ENCODE measurements around the gene ASB18.

Gene ASB18

DNA sequence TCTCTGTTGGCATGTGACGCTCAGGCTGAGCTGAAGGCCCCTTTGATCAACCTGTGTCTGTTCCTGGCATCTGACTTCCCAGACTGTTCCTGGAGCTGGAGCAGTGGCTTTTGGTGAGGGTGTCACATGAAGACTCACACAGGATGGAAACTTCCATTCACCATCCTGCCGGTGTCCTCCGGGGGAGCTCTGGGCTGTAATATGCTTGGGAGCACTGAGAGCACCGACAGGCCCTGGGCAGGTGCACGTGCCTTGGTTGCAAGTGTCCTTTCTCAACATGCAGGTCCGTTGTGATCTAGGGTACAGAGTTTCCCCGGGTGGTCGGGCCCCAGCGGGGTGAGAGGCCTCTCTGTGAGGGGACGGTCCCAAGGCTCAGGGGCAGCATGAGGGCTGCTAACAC, 71.2 kb downstream of the ASB18 start:
- no peaks in the 10 kb centered on the region for H3K9me3 ChIP-seq (ENCODE audit: control insufficient read depth, low read length)
- no peaks in the 10 kb centered on the region for H3K36me3 ChIP-seq (ENCODE audit: control insufficient read depth, insufficient read depth, low read length)
- no peak overlapping the region for H3K4me3 ChIP-seq (ENCODE audit: insufficient read depth, low read depth, low read length)
- WGBS, 2 experiments, result 81 to 84% methylated on average over 10 of the region's 10 CpGs
- H3K27me3 ChIP-seq (ENCODE audit: control insufficient read depth, insufficient read depth, low read length, poor library complexity, severe bottlenecking), result no peaks in the 10 kb centered on the region
- no peak overlapping the region for H3K27ac ChIP-seq (ENCODE audit: insufficient read depth, low read depth, low read length, poor library complexity, severe bottlenecking)
- H3K4me1 ChIP-seq (ENCODE audit: control insufficient read depth, insufficient read depth, low read length), result no peaks in the 10 kb centered on the region

DNA sequence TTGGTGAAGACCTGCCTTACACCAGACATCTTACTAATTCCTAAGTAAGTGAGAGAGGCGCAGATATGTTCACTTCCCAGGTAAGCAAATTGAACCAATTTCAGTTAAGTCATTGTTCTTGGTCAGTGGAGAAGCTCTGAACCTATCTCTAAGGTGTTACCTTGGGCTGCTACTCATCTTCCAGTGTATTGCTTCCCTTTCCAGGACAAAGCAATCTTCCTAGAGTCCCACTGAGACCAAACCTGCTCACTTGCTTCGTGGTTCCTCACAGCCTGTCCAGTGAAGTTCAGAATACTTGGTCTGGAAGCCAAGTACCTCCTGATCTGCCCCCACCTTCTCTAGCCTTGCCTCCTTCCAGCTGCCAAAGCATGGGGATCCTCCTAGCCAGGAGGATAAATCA, 73.5 kb downstream of the ASB18 start:
- no peak overlapping the region for H3K4me3 ChIP-seq (ENCODE audit: insufficient read depth, low read depth, low read length)
- no peaks in the 10 kb centered on the region for H3K9me3 ChIP-seq (ENCODE audit: control insufficient read depth, low read length)
- H3K4me1 ChIP-seq (ENCODE audit: control insufficient read depth, insufficient read depth, low read length), result no peaks in the 10 kb centered on the region
- no peak overlapping the region for H3K27ac ChIP-seq (ENCODE audit: insufficient read depth, low read depth, low read length, poor library complexity, severe bottlenecking)
- no peaks in the 10 kb centered on the region for H3K36me3 ChIP-seq (ENCODE audit: control insufficient read depth, insufficient read depth, low read length)
- no peaks in the 10 kb centered on the region for H3K27me3 ChIP-seq (ENCODE audit: control insufficient read depth, insufficient read depth, low read length, poor library complexity, severe bottlenecking)
- 92 to 97% methylated on average over 2 of the region's 2 CpGs for WGBS, 2 experiments

- Histone ChIP-seq H3K9me3 (ENCODE audit: control insufficient read depth, low read length) (no peaks in the 10 kb centered on the region), H3K27ac (ENCODE audit: insufficient read depth, low read depth, low read length, poor library complexity, severe bottlenecking) (no peak overlapping the region), H3K36me3 (ENCODE audit: control insufficient read depth, insufficient read depth, low read length) (no peaks in the 10 kb centered on the region), H3K27me3 (ENCODE audit: control insufficient read depth, insufficient read depth, low read length, poor library complexity, severe bottlenecking) (peaks cover 13% of the 10 kb centered on the region), H3K4me1 (ENCODE audit: control insufficient read depth, insufficient read depth, low read length) (peaks cover 3% of the 10 kb centered on the region), H3K4me3 (ENCODE audit: insufficient read depth, low read depth, low read length) (no peak overlapping the region)
- 93 to 98% methylated on average over 4 of the region's 4 CpGs for WGBS, 2 experiments
These were observed 79.5 kb downstream of the ASB18 start for GRCh38 chr2:236184701-236185100.

DNA sequence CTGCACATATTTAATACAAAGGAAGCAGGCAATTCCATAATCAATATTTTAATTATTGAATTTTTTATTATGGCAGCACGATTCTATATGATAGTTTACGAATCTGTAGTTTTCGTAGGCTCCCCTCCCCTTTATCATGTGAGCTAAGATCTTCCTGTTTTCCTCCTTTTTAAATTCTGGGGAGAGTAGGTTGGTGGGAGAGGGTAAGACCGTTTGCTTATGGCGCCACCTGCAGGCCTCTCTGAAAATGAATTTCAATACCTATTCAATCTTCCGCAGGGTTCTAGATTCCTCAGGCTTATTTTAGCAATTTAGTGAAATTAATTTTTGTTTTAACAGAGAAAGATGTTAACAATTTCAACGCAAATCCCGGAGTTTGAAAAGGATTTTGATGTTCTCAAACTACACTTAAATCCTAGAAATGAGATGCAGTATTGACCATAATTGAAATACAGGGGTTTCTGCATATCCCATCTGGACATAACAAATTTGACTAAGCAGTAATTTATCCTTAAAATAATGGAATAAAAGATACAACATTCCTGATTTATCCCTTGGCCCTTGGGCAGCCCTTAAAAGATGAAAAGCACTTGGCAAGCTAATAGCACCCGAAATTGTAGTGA, 83.3 kb downstream of the ASB18 start:
- peaks cover 49% of the 10 kb centered on the region for H3K27me3 ChIP-seq (ENCODE audit: control insufficient read depth, insufficient read depth, low read length, poor library complexity, severe bottlenecking)
- no peak overlapping the region for H3K27ac ChIP-seq (ENCODE audit: insufficient read depth, low read depth, low read length, poor library complexity, severe bottlenecking)
- H3K36me3 ChIP-seq (ENCODE audit: control insufficient read depth, insufficient read depth, low read length), result no peaks in the 10 kb centered on the region
- H3K9me3 ChIP-seq (ENCODE audit: control insufficient read depth, low read length), result no peaks in the 10 kb centered on the region
- 17 to 27% methylated on average over 4 to 9 of the region's 9 CpGs for WGBS, 2 experiments
- no peak overlapping the region for H3K4me3 ChIP-seq (ENCODE audit: insufficient read depth, low read depth, low read length)
- peaks cover 5% of the 10 kb centered on the region for H3K4me1 ChIP-seq (ENCODE audit: control insufficient read depth, insufficient read depth, low read length)

DNA sequence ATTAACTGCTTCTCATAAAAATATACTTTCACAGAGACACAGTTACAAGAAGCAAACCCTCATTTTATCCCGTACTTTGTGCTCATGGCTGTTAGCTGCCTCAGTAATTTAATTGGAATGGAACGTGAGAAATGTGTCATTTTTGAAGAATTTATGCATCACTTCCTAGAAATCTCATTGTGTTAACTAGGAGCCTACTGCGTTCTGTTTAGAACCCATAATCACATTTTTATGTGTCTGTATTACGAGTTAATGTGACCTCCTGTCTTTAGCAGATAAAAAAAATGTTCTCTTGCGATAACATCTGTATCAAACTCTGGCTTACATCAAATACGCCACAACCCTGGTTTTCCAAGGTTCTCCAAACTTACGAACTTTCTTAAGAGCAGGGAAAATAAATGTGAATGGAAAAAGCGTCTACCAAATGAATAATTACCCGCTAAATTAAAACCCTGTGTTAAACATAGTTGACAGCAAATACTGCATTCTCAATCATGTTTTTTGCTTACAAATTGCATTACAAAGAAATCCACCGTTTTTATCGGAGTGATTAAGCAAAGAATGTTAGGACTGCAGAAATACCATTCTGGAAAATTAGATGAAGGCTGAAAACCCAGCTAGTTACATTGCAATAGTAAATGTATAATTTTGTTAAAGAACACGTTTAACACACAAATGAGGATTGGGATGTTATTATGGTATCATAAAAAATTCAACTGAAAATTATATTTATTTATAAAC, 84.0 kb downstream of the ASB18 start:
- 40 to 42% methylated on average over 8 to 11 of the region's 12 CpGs for WGBS, 2 experiments
- Histone ChIP-seq H3K27me3 (ENCODE audit: control insufficient read depth, insufficient read depth, low read length, poor library complexity, severe bottlenecking) (peaks cover 56% of the 10 kb centered on the region), H3K4me3 (ENCODE audit: insufficient read depth, low read depth, low read length) (no peak overlapping the region), H3K4me1 (ENCODE audit: control insufficient read depth, insufficient read depth, low read length) (peaks cover 11% of the 10 kb centered on the region), H3K27ac (ENCODE audit: insufficient read depth, low read depth, low read length, poor library complexity, severe bottlenecking) (no peak overlapping the region), H3K9me3 (ENCODE audit: control insufficient read depth, low read length) (no peaks in the 10 kb centered on the region), H3K36me3 (ENCODE audit: control insufficient read depth, insufficient read depth, low read length) (no peaks in the 10 kb centered on the region)

DNA sequence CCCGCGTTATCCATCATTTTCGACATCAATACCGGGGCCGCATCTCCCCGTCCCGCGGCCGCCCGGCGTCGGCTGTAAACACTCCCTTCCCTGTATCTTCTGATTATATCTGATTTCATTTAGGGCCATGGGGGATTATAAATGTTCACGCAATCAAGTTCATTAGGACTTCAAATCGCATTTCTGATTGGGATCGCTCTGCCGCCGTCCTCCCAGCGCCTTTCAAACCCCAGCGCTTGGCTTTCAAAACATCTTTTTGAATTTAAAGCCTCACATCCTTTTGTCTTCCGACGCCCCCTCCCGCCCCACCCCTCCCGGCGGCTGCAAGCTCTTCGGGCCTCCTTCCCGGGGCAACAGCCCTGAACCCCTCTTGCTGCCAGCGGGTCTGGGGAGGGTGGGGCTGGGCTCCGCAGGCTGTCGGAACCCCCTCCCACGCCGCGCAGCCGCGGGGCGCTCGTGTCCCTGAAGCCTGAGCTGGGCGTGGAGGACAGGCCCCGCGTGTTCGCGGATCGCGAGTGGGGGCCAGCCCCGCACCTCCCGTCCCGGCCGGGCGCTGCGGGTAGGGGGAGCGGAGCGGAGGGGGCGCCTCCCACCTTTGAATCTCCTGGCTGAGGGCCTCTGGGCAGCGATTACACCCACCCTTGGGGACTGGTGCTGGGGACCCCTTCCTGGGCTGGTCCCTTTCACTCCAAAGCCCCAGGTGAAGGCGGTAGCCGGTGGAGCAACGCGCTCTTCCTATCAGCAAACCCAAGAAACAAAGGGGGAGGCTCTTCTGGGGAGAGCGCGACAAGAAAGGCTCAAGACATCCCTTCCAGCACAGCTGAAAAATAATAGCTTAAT, 84.8 kb downstream of the ASB18 start:
- H3K27me3 ChIP-seq (ENCODE audit: control insufficient read depth, insufficient read depth, low read length, poor library complexity, severe bottlenecking), result peaks cover 64% of the 10 kb centered on the region
- H3K9me3 ChIP-seq (ENCODE audit: control insufficient read depth, low read length), result no peaks in the 10 kb centered on the region
- no peaks in the 10 kb centered on the region for H3K36me3 ChIP-seq (ENCODE audit: control insufficient read depth, insufficient read depth, low read length)
- no peak overlapping the region for H3K4me3 ChIP-seq (ENCODE audit: insufficient read depth, low read depth, low read length)
- H3K4me1 ChIP-seq (ENCODE audit: control insufficient read depth, insufficient read depth, low read length), result peaks cover 19% of the 10 kb centered on the region
- WGBS, 2 experiments, result 6 to 7% methylated on average over 59 of the region's 59 CpGs
- no peak overlapping the region for H3K27ac ChIP-seq (ENCODE audit: insufficient read depth, low read depth, low read length, poor library complexity, severe bottlenecking)

DNA sequence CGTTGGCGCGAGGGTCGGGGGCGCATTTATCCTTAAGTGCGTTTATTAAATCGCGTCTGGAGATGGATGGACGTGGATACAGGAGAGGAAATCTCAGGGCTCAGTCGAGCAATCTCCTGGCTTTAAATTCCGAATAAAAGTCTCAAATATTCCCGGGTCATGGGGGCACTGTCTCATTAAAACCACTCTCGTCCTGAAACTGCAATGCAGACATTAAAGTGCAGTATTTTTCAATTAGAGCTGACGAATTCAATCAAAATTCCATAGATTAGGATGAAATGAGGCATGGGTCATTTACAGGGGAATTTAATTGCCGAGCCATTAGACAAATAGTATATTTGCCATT, 85.3 kb downstream of the ASB18 start:
- Histone ChIP-seq H3K9me3 (ENCODE audit: control insufficient read depth, low read length) (no peaks in the 10 kb centered on the region), H3K36me3 (ENCODE audit: control insufficient read depth, insufficient read depth, low read length) (no peaks in the 10 kb centered on the region), H3K27me3 (ENCODE audit: control insufficient read depth, insufficient read depth, low read length, poor library complexity, severe bottlenecking) (peaks cover 70% of the 10 kb centered on the region), H3K27ac (ENCODE audit: insufficient read depth, low read depth, low read length, poor library complexity, severe bottlenecking) (no peak overlapping the region), H3K4me1 (ENCODE audit: control insufficient read depth, insufficient read depth, low read length) (peaks cover 24% of the 10 kb centered on the region), H3K4me3 (ENCODE audit: insufficient read depth, low read depth, low read length) (peak overlapping the region; percentile 39)
- WGBS, 2 experiments, result 8 to 10% methylated on average over 15 of the region's 15 CpGs

DNA sequence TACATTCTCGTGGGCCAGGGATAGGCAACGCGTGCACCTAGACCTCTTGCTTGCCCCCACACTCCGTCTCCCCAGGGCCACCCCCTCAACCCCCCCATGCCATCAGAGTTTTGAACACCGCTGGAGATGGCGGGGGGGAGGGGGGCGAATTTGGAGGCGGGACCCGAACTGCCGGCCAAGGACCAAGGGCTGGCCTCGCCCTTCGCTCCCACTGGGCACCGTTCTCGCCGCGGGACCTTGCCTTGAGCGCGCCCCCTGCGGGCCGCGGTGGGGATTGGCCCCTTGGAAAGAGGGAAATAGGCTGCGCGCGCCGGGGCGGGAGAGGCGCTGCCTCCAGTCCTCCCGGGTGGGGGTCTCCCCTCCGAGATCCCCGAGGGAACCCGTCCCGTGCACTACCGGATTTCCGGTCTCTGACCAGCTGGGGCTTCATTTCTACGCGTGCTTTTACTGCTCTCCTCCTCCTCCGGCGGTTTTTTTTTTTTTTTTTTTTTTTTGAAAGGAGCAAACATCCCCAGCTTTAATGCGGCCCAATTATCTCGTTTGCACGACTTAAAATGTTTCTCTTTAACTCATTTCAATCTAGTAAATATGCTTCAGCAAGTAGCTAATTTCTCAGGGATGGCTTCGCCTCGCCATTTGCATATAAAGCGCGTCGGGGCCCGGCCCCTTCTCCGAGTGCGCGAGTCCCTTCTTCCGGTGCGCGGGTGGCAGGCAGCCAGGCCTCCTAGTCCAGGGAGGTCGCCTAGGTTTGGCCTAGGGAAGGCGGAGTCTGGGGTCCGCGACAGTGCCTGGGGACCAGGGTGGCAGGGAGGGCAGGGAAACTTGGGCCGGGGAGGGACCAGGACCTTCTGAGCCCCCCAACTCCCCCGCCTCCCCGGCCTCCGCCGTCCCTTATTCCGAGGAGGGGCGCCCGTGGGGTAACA, 86.0 kb downstream of the ASB18 start:
- Histone ChIP-seq H3K27me3 (ENCODE audit: control insufficient read depth, insufficient read depth, low read length, poor library complexity, severe bottlenecking) (peaks cover 76% of the 10 kb centered on the region), H3K27ac (ENCODE audit: insufficient read depth, low read depth, low read length, poor library complexity, severe bottlenecking) (no peak overlapping the region), H3K4me3 (ENCODE audit: insufficient read depth, low read depth, low read length) (peak overlapping the region; percentile 39), H3K4me1 (ENCODE audit: control insufficient read depth, insufficient read depth, low read length) (peaks cover 30% of the 10 kb centered on the region), H3K9me3 (ENCODE audit: control insufficient read depth, low read length) (no peaks in the 10 kb centered on the region), H3K36me3 (ENCODE audit: control insufficient read depth, insufficient read depth, low read length) (no peaks in the 10 kb centered on the region)
- 4 to 5% methylated on average over 65 of the region's 65 CpGs for WGBS, 2 experiments

DNA sequence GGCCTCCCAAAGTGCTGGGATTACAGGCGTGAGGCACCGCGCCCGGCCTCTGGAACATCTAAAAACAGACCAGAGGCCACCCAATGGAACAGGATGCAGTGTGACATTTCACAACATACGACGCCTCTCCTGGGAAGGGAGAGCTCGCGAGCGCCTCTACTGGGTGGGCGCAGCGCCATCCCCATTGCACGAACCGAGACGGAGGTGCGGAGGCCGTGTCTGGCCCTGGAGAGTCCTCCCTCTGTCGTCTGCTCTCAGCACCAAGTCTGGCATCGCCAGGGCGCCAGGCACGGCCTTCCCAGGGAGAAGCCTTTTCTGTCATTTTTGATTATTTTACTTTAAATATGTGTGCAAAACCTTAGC, 86.6 kb downstream of the ASB18 start:
- 39 to 41% methylated on average over 20 of the region's 20 CpGs for WGBS, 2 experiments
- Histone ChIP-seq H3K4me3 (ENCODE audit: insufficient read depth, low read depth, low read length) (no peak overlapping the region), H3K4me1 (ENCODE audit: control insufficient read depth, insufficient read depth, low read length) (peaks cover 32% of the 10 kb centered on the region), H3K27ac (ENCODE audit: insufficient read depth, low read depth, low read length, poor library complexity, severe bottlenecking) (no peak overlapping the region), H3K36me3 (ENCODE audit: control insufficient read depth, insufficient read depth, low read length) (no peaks in the 10 kb centered on the region), H3K9me3 (ENCODE audit: control insufficient read depth, low read length) (no peaks in the 10 kb centered on the region), H3K27me3 (ENCODE audit: control insufficient read depth, insufficient read depth, low read length, poor library complexity, severe bottlenecking) (peaks cover 83% of the 10 kb centered on the region)
